Measurements from ENCODE around the gene CD2AP. TPM values are rescaled to one million over a fixed set of nuclear protein-coding genes. Genes with fewer than 3 reads are reported as not detected.

The CD2AP gene
- total and polyA plus RNA-seq, 9 of the 15 experiments (the other 6 are each of a cell fraction or from before 2014, with no cell fraction given): 9.4 to 69.7 (median 38.7) TPM

DNA sequence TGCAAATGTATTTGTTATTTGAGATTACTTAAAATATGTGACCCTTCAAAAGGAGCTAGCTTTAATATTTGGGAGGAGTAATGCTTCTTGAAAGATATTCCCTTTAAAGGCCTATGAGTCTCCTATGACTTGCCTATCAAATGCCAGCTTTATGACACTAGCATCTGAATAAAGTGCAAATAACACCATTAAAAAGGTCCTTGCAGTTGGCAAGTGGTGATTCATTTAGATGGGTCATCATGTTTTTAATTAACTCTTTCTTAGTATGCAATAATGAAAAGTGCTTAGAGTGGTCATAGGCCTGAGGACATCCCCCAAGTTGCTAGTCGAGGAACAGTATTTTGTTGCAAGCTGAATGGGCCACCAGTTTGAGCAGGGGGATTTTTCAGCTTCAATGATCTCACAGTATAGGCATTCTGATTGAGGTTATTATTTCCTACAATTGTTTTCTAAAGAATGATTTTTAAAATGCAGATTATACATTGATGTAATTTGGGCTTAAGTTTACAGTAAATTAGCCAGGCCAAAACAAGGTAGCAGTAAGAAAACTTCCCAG lies 3.7 kb upstream of the CD2AP start:
- no peak for FAIRE-seq
- TF ChIP-seq SMAD4 (CRISPR knock-in tag; conservative IDR thresholded peaks at IDR 0.05) (no peak), MCM5 (IDR thresholded peaks at IDR 0.05; ENCODE audit: low read depth) (no peak), ARID1B (IDR thresholded peaks at IDR 0.05) (no peak), SNRNP70 (optimal IDR thresholded peaks at IDR 0.05; ENCODE audit: low read depth, low read length) (no peak), POLR2AphosphoS5 (IDR thresholded peaks at IDR 0.05; ENCODE audit: control insufficient read depth, insufficient read depth, low read depth, low read length) (no peak), CREM (IDR thresholded peaks at IDR 0.05; ENCODE audit: low read depth) (no peak), ZNF75A (CRISPR knock-in tag; IDR thresholded peaks at IDR 0.05) (no peak), NR4A1 (CRISPR knock-in tag; IDR thresholded peaks at IDR 0.05) (no peak), NR4A1 (tag; IDR thresholded peaks at IDR 0.05) (no peak), NELFE (IDR thresholded peaks at IDR 0.05; ENCODE audit: insufficient read depth, insufficient read length) (no peak), ZNF41 (CRISPR knock-in tag; conservative IDR thresholded peaks at IDR 0.05) (no peak), ETV6 (IDR thresholded peaks at IDR 0.05; ENCODE audit: borderline replicate concordance in 1 of 2, low read depth in 2 of 2, low read length in 1 of 2) (no peak), ETV6 (CRISPR knock-in tag; IDR thresholded peaks at IDR 0.05; ENCODE audit: borderline replicate concordance) (no peak), JUNB (CRISPR knock-in tag; conservative IDR thresholded peaks at IDR 0.05) (no peak), CREBBP (IDR thresholded peaks at IDR 0.05; ENCODE audit: low read depth, low read length) (no peak), HMG20A (CRISPR knock-in tag; conservative IDR thresholded peaks at IDR 0.05) (no peak), PTRF (tag; IDR thresholded peaks at IDR 0.05) (no peak)
- TF ChIP-seq, protein P1, sequence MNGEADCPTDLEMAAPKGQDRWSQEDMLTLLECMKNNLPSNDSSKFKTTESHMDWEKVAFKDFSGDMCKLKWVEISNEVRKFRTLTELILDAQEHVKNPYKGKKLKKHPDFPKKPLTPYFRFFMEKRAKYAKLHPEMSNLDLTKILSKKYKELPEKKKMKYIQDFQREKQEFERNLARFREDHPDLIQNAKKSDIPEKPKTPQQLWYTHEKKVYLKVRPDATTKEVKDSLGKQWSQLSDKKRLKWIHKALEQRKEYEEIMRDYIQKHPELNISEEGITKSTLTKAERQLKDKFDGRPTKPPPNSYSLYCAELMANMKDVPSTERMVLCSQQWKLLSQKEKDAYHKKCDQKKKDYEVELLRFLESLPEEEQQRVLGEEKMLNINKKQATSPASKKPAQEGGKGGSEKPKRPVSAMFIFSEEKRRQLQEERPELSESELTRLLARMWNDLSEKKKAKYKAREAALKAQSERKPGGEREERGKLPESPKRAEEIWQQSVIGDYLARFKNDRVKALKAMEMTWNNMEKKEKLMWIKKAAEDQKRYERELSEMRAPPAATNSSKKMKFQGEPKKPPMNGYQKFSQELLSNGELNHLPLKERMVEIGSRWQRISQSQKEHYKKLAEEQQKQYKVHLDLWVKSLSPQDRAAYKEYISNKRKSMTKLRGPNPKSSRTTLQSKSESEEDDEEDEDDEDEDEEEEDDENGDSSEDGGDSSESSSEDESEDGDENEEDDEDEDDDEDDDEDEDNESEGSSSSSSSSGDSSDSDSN (IDR thresholded peaks at IDR 0.05; ENCODE audit: borderline replicate concordance in 1 of 2, low read depth in 2 of 2, low read length in 2 of 2): no peak
- TF ChIP-seq, protein P2, sequence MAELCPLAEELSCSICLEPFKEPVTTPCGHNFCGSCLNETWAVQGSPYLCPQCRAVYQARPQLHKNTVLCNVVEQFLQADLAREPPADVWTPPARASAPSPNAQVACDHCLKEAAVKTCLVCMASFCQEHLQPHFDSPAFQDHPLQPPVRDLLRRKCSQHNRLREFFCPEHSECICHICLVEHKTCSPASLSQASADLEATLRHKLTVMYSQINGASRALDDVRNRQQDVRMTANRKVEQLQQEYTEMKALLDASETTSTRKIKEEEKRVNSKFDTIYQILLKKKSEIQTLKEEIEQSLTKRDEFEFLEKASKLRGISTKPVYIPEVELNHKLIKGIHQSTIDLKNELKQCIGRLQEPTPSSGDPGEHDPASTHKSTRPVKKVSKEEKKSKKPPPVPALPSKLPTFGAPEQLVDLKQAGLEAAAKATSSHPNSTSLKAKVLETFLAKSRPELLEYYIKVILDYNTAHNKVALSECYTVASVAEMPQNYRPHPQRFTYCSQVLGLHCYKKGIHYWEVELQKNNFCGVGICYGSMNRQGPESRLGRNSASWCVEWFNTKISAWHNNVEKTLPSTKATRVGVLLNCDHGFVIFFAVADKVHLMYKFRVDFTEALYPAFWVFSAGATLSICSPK (IDR thresholded peaks at IDR 0.05; ENCODE audit: borderline replicate concordance): no peak

More for the DNA sequence above, 3.7 kb upstream of the CD2AP start:
- H2AFZ ChIP-seq (ENCODE audit: low read depth, low read length): no peak overlapping the region
- no peaks in the 10 kb centered on the region for H3K36me3 ChIP-seq (ENCODE audit: control insufficient read depth, insufficient read depth, low read length)
- H3K9me1 ChIP-seq (ENCODE audit: control insufficient read depth, insufficient read depth, low read length): no peaks in the 10 kb centered on the region
- in situ Hi-C loops (cut with MboI): no loop called here
- H3K27me3 ChIP-seq (ENCODE audit: control insufficient read depth in 2 of 2, insufficient read depth in 2 of 2, low read length in 2 of 2): no peaks in the 10 kb centered on the region
- H3K4me2 ChIP-seq (ENCODE audit: insufficient read depth, low read length): no peak overlapping the region
- CTCF ChIA-PET (ENCODE audit: low intra/inter-chr PET ratio): no interaction called here
- H3K79me2 ChIP-seq (ENCODE audit: control insufficient read depth, insufficient read depth, low read length): peaks cover 31% of the 10 kb centered on the region
- intact Hi-C loops (cut with micrococcal nuclease): no loop called here
- peaks cover 0 to 9% of the 10 kb centered on the region in 2 experiments; a peak in 2 of 5 replicates for H3K4me1 ChIP-seq (replicated peaks in 1 of 2; ENCODE audit: control insufficient read depth in 2 of 2, insufficient read depth in 2 of 2, low read length in 2 of 2)
- no peaks in the 10 kb centered on the region for H4K20me1 ChIP-seq (replicated peaks; ENCODE audit: control insufficient read depth, insufficient read depth, low read length)
- ATAC-seq (no peak), DNase-seq (ENCODE audit: extremely low read depth in 1 of 4, low spot score in 3 of 4) (no peak)
- H3K4me3 ChIP-seq: no peak overlapping the region
- no peak overlapping the region for H3K9ac ChIP-seq (ENCODE audit: insufficient read depth in 1 of 2, low read depth in 2 of 2, low read length in 2 of 2)
- POLR2A ChIA-PET: interaction anchor here (0.7 to 1.4 kb wide), 2 partner anchors 17 to 264 kb away, joined by 3 read pairs; no protein-coding TSS in a partner anchor
- no peaks in the 10 kb centered on the region for H3K9me3 ChIP-seq (replicated peaks; ENCODE audit: control insufficient read depth, insufficient read depth, low read depth, low read length)
- no peak overlapping the region for H3K27ac ChIP-seq (ENCODE audit: extremely low read depth, low read depth, low read length)
- no TSS peak for BruUV-seq (replicated peaks)
- WGBS (ENCODE audit: insufficient coverage, low coverage, missing lambda C conversion rate): 75% methylated on average over 1 of the region's 1 CpG
